GM23338 (cell line): Measurements from ENCODE around the gene PELI1. TPM values are rescaled to one million over a fixed set of nuclear protein-coding genes. Genes with fewer than 3 reads are reported as not detected.

ENCODE experiments used
- ATAC-seq: fragments of 200-7000 bp; cut with Tn5 transposase; 3 replicates; pipeline ENCODE4 v1.9.1; 2020
- DNase-seq: peaks from one replicate; pipeline ENCODE4 v3.0.0-alpha.2; 2015; ENCODE audit warnings: low spot score
- H2AFZ ChIP-seq: fragments of 200-600 bp; sonication (generic); 2 replicates; pipeline ENCODE4 v1.8.0; 2016; ENCODE audit warnings: antibody characterized with exemption, mild to moderate bottlenecking, moderate library complexity
- H3F3A ChIP-seq: fragments of 200-600 bp; sonication (generic); replicated peaks from 2 replicates; pipeline ENCODE4 v1.8.0; 2017; ENCODE audit warnings: antibody characterized with exemption, mixed run types, low read depth
- H3K27ac ChIP-seq: fragments of 200-600 bp; sonication (generic); 2 replicates; pipeline ENCODE4 v1.6.1; 2016; ENCODE audit warnings: low read depth
- H3K27me3 ChIP-seq: fragments of 200-600 bp; sonication (generic); 2 replicates; pipeline ENCODE4 v1.8.0; 2016; ENCODE audit warnings: mild to moderate bottlenecking, mixed run types, moderate library complexity; ENCODE audit not compliant: insufficient read depth
- H3K36me3 ChIP-seq: fragments of 200-600 bp; sonication (generic); 2 replicates; pipeline ENCODE4 v1.8.0; 2016; ENCODE audit warnings: mild to moderate bottlenecking; ENCODE audit not compliant: insufficient read depth
- H3K4me1 ChIP-seq: fragments of 200-600 bp; sonication (generic); 2 replicates; pipeline ENCODE4 v1.8.0; 2016; ENCODE audit warnings: mild to moderate bottlenecking, moderate library complexity; ENCODE audit not compliant: insufficient read depth
- H3K4me2 ChIP-seq: fragments of 200-600 bp; sonication (generic); 2 replicates; pipeline ENCODE4 v1.7.1; 2017; ENCODE audit warnings: mixed run types
- H3K4me3 ChIP-seq: fragments of 200-600 bp; sonication (generic); 2 replicates; pipeline ENCODE4 v1.6.1; 2016; ENCODE audit warnings: mixed run types
- H3K79me2 ChIP-seq: fragments of 200-600 bp; sonication (generic); replicated peaks from 2 replicates; pipeline ENCODE4 v1.8.0; 2017; ENCODE audit warnings: mild to moderate bottlenecking; ENCODE audit not compliant: insufficient read depth
- H3K9me2 ChIP-seq: fragments of 200-600 bp; sonication (generic); 2 replicates; pipeline ENCODE4 v1.8.0; 2017; ENCODE audit not compliant: insufficient read depth
- H4K20me1 ChIP-seq: fragments of 200-600 bp; sonication (generic); replicated peaks from 2 replicates; pipeline ENCODE4 v1.8.0; 2017; ENCODE audit warnings: mild to moderate bottlenecking; ENCODE audit not compliant: insufficient read depth
- H3K27ac Mint-ChIP-seq: 2 replicates; pipeline ENCODE4 v1.8.0; 2020; ENCODE audit warnings: inconsistent platforms, mild to moderate bottlenecking, moderate library complexity, mixed read lengths
- H3K27me3 Mint-ChIP-seq: 3 replicates; pipeline ENCODE4 v1.8.0; 2022; ENCODE audit warnings: low read depth, mild to moderate bottlenecking, moderate library complexity, mixed read lengths, inconsistent platforms; ENCODE audit not compliant: insufficient read depth, poor library complexity
- H3K36me3 Mint-ChIP-seq: 3 replicates; pipeline ENCODE4 v1.8.0; 2021; ENCODE audit warnings: low read depth, mild to moderate bottlenecking, inconsistent platforms, moderate library complexity, mixed read lengths
- H3K4me1 Mint-ChIP-seq: 3 replicates; pipeline ENCODE4 v1.8.0; 2020; ENCODE audit warnings: mild to moderate bottlenecking, inconsistent platforms, mixed read lengths
- H3K4me3 Mint-ChIP-seq: 3 replicates; pipeline ENCODE4 v1.8.0; 2021; ENCODE audit warnings: moderate library complexity, mild to moderate bottlenecking, inconsistent platforms, mixed read lengths
- H3K9me3 Mint-ChIP-seq: 3 replicates; pipeline ENCODE4 v1.8.0; 2020; ENCODE audit warnings: moderate library complexity, mild to moderate bottlenecking, inconsistent platforms, mixed read lengths
- CREB1 ChIP-seq: fragments of 250-450 bp; sonication (Bioruptor Pico); IDR thresholded peaks from 2 replicates; pipeline ENCODE4 v1.5.0; 2020; ENCODE audit warnings: low read depth, mild to moderate bottlenecking, moderate library complexity
- EZH2 ChIP-seq: fragments of 200-600 bp; sonication (generic); IDR thresholded peaks from one replicate; pipeline ENCODE4 v1.8.0; 2017; ENCODE audit warnings: antibody characterized with exemption, mild to moderate bottlenecking, low read depth; ENCODE audit not compliant: unreplicated experiment
- EZH2phosphoT487 ChIP-seq: fragments of 200-600 bp; sonication (generic); IDR thresholded peaks from one replicate; pipeline ENCODE4 v1.8.1; 2018; ENCODE audit warnings: antibody characterized with exemption; ENCODE audit not compliant: unreplicated experiment
- JUNB ChIP-seq: IDR thresholded peaks from one replicate; pipeline ENCODE4 v1.6.1; 2016; ENCODE audit warnings: antibody characterized with exemption; ENCODE audit not compliant: unreplicated experiment
- NANOG ChIP-seq: IDR thresholded peaks from 2 replicates; pipeline ENCODE4 v1.6.1; 2016; ENCODE audit warnings: antibody characterized with exemption, borderline replicate concordance
- POLR2AphosphoS5 ChIP-seq: IDR thresholded peaks from 2 replicates; pipeline ENCODE4 v1.6.1; 2016; ENCODE audit warnings: antibody characterized with exemption, low read depth
- STAT1 ChIP-seq: IDR thresholded peaks from one replicate; pipeline ENCODE4 v1.6.1; 2016; ENCODE audit warnings: antibody characterized with exemption; ENCODE audit not compliant: unreplicated experiment
- ZNF114 ChIP-seq: fragments of 250-450 bp; sonication (Bioruptor Pico); IDR thresholded peaks from 2 replicates; pipeline ENCODE4 v1.5.0; 2020; ENCODE audit warnings: mild to moderate bottlenecking, moderate library complexity
- ZNF331 ChIP-seq: fragments of 250-450 bp; sonication (Bioruptor Pico); IDR thresholded peaks from 2 replicates; pipeline ENCODE4 v1.5.0; 2020; ENCODE audit warnings: low read depth, mild to moderate bottlenecking, moderate library complexity
- polyA plus RNA-seq: library from polyadenylated mRNA; unstranded; fragments of >200 nt; fragmentation: Nextera tagmentation; extraction: Ambion mirVana; gene quantifications from 2 replicates; pipeline ENCODE4 v1.2.1, GENCODE V29; 2016
- total RNA-seq: library from RNA; depleted of rRNA; stranded (reverse); fragments of >200 nt; shearing (Covaris generic); gene quantifications from 2 replicates; pipeline ENCODE4 v1.2.3, GENCODE V29; 2014
- TF ChIP-seq, protein P1 (sequence below): IDR thresholded peaks from 2 replicates; pipeline ENCODE4 v1.6.1; 2016; ENCODE audit warnings: antibody characterized with exemption
- TF ChIP-seq, protein P2 (sequence below), 2 experiments: fragments of 200-600 bp in 1 of 2; sonication (generic) in 1 of 2; conservative IDR thresholded peaks; 2 replicates each; pipeline versions ENCODE4 v1.5.1 to v1.6.1; 2016 to 2017; ENCODE audit warnings: antibody characterized with exemption in 2 of 2, low read depth in 2 of 2, mild to moderate bottlenecking in 2 of 2, moderate library complexity in 1 of 2
- TF ChIP-seq, protein P3 (sequence below): fragments of 250-450 bp; sonication (Bioruptor Pico); IDR thresholded peaks from 2 replicates; pipeline ENCODE4 v1.5.0; 2020; ENCODE audit warnings: mild to moderate bottlenecking, moderate library complexity
- TF ChIP-seq, protein P4 (sequence below): IDR thresholded peaks from one replicate; pipeline ENCODE4 v1.6.1; 2018; ENCODE audit warnings: antibody characterized with exemption; ENCODE audit not compliant: unreplicated experiment

PELI1 gene
- total and polyA plus RNA-seq, 2 experiments from 2014 or later = 32.4 to 61.8 TPM

DNA sequence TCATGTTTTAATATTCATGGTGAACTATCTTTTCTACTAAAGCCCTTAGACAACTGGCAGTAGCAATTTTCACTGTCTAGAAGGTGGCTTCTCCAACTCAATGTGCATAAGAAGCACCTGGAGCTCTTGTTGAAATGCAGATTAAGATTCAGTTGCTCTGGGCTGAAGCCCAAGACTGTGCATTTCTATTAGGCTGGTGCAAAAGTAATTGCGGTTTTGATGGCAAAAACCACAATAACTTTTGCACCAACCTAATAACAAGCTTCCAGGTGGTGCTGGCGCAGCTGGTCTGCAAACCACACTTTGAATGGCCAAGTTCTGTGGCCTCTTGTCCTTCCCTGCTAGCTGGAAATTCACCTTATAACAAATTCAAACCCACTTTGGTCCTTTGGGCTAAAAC lies 98.3 kb downstream of the PELI1 start:
- H2AFZ ChIP-seq = no peak overlapping the region
- Mint-ChIP-seq H3K9me3 (peaks cover 5% of the 10 kb centered on the region; the same call in 2 of the 3 replicates), H3K36me3 (no peaks in the 10 kb centered on the region), H3K27ac (no peak overlapping the region), H3K27me3 (peaks cover 4% of the 10 kb centered on the region), H3K4me3 (no peak overlapping the region), H3K4me1 (peaks cover 8% of the 10 kb centered on the region)
- H3K27ac ChIP-seq = no peak overlapping the region
- no peaks in the 10 kb centered on the region for H3K36me3 ChIP-seq
- no peaks in the 10 kb centered on the region for H3K9me2 ChIP-seq
- no peak overlapping the region for H3K4me3 ChIP-seq
- no peaks in the 10 kb centered on the region for H4K20me1 ChIP-seq
- H3K4me2 ChIP-seq = no peak overlapping the region
- H3K79me2 ChIP-seq = no peaks in the 10 kb centered on the region
- no peaks in the 10 kb centered on the region for H3F3A ChIP-seq
- ATAC-seq (no peak), DNase-seq (no peak)
- TF ChIP-seq, protein P1, sequence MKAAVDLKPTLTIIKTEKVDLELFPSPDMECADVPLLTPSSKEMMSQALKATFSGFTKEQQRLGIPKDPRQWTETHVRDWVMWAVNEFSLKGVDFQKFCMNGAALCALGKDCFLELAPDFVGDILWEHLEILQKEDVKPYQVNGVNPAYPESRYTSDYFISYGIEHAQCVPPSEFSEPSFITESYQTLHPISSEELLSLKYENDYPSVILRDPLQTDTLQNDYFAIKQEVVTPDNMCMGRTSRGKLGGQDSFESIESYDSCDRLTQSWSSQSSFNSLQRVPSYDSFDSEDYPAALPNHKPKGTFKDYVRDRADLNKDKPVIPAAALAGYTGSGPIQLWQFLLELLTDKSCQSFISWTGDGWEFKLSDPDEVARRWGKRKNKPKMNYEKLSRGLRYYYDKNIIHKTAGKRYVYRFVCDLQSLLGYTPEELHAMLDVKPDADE = no peak
- TF ChIP-seq ZNF331 (no peak), JUNB (no peak), EZH2phosphoT487 (no peak), ZNF114 (CRISPR knock-in tag) (no peak), CREB1 (CRISPR knock-in tag) (no peak), EZH2 (no peak), POLR2AphosphoS5 (no peak), NANOG (no peak), STAT1 (no peak)
- TF ChIP-seq, protein P2, sequence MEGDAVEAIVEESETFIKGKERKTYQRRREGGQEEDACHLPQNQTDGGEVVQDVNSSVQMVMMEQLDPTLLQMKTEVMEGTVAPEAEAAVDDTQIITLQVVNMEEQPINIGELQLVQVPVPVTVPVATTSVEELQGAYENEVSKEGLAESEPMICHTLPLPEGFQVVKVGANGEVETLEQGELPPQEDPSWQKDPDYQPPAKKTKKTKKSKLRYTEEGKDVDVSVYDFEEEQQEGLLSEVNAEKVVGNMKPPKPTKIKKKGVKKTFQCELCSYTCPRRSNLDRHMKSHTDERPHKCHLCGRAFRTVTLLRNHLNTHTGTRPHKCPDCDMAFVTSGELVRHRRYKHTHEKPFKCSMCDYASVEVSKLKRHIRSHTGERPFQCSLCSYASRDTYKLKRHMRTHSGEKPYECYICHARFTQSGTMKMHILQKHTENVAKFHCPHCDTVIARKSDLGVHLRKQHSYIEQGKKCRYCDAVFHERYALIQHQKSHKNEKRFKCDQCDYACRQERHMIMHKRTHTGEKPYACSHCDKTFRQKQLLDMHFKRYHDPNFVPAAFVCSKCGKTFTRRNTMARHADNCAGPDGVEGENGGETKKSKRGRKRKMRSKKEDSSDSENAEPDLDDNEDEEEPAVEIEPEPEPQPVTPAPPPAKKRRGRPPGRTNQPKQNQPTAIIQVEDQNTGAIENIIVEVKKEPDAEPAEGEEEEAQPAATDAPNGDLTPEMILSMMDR (conservative IDR thresholded peaks at IDR 0.05; ENCODE audit: low read depth in 2 of 2) = no peak
- TF ChIP-seq, protein P3, sequence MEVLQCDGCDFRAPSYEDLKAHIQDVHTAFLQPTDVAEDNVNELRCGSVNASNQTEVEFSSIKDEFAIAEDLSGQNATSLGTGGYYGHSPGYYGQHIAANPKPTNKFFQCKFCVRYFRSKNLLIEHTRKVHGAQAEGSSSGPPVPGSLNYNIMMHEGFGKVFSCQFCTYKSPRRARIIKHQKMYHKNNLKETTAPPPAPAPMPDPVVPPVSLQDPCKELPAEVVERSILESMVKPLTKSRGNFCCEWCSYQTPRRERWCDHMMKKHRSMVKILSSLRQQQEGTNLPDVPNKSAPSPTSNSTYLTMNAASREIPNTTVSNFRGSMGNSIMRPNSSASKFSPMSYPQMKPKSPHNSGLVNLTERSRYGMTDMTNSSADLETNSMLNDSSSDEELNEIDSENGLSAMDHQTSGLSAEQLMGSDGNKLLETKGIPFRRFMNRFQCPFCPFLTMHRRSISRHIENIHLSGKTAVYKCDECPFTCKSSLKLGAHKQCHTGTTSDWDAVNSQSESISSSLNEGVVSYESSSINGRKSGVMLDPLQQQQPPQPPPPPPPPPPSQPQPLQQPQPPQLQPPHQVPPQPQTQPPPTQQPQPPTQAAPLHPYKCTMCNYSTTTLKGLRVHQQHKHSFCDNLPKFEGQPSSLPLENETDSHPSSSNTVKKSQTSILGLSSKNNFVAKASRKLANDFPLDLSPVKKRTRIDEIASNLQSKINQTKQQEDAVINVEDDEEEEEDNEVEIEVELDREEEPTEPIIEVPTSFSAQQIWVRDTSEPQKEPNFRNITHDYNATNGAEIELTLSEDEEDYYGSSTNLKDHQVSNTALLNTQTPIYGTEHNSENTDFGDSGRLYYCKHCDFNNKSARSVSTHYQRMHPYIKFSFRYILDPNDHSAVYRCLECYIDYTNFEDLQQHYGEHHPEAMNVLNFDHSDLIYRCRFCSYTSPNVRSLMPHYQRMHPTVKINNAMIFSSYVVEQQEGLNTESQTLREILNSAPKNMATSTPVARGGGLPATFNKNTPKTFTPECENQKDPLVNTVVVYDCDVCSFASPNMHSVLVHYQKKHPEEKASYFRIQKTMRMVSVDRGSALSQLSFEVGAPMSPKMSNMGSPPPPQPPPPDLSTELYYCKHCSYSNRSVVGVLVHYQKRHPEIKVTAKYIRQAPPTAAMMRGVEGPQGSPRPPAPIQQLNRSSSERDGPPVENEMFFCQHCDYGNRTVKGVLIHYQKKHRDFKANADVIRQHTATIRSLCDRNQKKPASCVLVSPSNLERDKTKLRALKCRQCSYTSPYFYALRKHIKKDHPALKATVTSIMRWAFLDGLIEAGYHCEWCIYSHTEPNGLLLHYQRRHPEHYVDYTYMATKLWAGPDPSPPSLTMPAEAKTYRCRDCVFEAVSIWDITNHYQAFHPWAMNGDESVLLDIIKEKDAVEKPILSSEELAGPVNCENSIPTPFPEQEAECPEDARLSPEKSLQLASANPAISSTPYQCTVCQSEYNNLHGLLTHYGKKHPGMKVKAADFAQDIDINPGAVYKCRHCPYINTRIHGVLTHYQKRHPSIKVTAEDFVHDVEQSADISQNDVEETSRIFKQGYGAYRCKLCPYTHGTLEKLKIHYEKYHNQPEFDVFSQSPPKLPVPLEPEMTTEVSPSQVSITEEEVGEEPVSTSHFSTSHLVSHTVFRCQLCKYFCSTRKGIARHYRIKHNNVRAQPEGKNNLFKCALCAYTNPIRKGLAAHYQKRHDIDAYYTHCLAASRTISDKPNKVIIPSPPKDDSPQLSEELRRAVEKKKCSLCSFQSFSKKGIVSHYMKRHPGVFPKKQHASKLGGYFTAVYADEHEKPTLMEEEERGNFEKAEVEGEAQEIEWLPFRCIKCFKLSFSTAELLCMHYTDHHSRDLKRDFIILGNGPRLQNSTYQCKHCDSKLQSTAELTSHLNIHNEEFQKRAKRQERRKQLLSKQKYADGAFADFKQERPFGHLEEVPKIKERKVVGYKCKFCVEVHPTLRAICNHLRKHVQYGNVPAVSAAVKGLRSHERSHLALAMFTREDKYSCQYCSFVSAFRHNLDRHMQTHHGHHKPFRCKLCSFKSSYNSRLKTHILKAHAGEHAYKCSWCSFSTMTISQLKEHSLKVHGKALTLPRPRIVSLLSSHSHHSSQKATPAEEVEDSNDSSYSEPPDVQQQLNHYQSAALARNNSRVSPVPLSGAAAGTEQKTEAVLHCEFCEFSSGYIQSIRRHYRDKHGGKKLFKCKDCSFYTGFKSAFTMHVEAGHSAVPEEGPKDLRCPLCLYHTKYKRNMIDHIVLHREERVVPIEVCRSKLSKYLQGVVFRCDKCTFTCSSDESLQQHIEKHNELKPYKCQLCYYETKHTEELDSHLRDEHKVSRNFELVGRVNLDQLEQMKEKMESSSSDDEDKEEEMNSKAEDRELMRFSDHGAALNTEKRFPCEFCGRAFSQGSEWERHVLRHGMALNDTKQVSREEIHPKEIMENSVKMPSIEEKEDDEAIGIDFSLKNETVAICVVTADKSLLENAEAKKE (CRISPR knock-in tag) = no peak
- TF ChIP-seq, protein P4, sequence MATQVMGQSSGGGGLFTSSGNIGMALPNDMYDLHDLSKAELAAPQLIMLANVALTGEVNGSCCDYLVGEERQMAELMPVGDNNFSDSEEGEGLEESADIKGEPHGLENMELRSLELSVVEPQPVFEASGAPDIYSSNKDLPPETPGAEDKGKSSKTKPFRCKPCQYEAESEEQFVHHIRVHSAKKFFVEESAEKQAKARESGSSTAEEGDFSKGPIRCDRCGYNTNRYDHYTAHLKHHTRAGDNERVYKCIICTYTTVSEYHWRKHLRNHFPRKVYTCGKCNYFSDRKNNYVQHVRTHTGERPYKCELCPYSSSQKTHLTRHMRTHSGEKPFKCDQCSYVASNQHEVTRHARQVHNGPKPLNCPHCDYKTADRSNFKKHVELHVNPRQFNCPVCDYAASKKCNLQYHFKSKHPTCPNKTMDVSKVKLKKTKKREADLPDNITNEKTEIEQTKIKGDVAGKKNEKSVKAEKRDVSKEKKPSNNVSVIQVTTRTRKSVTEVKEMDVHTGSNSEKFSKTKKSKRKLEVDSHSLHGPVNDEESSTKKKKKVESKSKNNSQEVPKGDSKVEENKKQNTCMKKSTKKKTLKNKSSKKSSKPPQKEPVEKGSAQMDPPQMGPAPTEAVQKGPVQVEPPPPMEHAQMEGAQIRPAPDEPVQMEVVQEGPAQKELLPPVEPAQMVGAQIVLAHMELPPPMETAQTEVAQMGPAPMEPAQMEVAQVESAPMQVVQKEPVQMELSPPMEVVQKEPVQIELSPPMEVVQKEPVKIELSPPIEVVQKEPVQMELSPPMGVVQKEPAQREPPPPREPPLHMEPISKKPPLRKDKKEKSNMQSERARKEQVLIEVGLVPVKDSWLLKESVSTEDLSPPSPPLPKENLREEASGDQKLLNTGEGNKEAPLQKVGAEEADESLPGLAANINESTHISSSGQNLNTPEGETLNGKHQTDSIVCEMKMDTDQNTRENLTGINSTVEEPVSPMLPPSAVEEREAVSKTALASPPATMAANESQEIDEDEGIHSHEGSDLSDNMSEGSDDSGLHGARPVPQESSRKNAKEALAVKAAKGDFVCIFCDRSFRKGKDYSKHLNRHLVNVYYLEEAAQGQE = no peak
- H3K27me3 ChIP-seq = no peaks in the 10 kb centered on the region
- H3K4me1 ChIP-seq = peaks cover 8% of the 10 kb centered on the region; the same call in 1 of the 2 replicates
